HG02759 (cell line): ENCODE data around the gene COL4A2.
A peak's percentile ranks its signal among the peaks of the same experiment; 100 is the strongest.

Experiments used
- ATAC-seq: cut with Tn5 transposase; IDR thresholded peaks from one replicate; pipeline ENCODE4 v1.9.1; 2021; ENCODE audit warnings: mild to moderate bottlenecking, moderate library complexity; ENCODE audit not compliant: unreplicated experiment

COL4A2 gene

DNA sequence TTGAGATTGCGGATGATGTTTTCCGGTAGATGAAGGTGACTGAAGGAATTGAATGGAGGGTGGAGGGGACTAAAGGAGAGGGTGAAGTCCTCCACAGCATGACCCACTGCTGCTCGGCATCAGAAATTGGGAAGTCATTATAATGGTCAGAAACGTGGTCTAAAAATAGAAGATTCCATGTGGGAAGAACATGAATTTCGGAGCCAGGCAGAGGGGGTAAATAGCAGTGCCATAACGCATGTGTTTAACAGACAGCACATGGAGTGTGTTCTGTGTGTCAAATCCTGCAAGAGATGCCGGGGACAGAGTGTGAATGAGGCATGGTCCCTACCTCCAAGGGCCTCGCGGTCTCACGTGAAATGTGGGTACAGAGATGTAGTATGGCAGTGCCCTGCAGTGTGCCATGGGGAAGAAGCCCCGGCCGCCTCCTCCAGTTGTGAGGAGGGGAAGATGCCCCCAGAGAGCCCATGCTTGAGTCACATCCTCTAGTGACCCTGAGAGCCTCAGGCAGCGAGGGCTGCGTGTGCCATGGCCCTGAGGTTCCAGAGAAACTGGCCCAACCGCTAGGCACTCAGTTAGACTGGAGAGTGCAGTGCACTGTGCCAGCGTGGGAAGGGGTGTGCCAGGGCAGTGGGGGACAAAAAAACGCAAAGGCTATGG, 106.1 kb downstream of the COL4A2 start:
- ATAC-seq, result no peak

DNA sequence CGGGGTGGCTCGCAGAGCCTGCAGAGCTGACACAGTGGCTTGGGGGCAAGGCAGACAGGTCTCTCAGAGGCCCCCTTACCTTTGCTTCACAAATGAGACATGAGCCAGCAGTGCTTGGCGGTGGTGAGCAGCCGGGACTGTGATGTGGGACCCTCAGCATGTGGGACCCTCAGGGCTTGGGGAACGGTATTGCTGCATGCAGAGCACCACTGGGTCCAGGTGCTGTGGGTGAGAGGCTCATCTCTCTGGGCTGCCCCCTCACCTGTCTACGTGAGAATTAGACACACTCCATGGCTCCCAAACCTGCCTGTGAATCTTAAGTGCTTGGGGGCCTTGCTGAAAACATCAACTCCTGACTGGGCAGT, 106.6 kb downstream of the COL4A2 start:
- ATAC-seq, result no peak

DNA sequence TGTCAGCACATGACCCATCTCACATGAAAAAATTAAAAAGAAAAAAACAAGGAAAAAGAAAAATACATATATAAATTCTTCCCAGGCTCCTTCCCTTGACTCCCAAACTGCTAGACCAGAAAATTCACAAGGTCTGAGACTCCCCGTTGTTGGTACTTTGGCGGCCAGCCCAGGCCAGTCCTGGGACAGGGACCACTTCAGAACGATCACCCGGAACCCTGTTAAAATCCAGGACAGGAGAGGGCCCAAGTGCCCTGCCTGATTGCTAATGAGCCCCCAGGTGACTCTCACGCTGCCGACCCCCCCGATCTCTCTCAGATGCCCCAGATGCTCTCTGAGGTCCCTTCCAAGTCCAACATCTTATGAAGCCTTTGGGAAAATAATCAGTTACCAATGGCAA, 107.2 kb downstream of the COL4A2 start:
- no peak for ATAC-seq

DNA sequence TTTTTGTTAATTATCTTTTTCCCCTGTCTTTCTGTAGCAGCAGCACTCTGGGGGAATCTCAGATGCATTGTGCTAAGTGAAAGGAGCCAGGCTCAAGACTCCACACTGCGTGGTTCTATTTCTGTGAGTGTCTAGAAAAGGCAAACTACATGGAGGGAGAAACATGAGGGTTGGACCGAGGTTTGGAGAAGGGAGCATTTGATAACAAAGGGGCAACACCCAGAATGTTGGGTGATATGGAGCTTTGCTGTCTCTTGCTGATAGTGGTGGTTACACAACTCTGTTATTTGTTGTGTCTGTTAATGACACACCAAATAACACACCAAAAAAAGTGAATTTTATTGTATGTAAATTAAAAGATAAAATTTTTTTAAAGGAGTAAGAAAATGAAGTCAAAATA, 107.8 kb downstream of the COL4A2 start:
- no peak for ATAC-seq

DNA sequence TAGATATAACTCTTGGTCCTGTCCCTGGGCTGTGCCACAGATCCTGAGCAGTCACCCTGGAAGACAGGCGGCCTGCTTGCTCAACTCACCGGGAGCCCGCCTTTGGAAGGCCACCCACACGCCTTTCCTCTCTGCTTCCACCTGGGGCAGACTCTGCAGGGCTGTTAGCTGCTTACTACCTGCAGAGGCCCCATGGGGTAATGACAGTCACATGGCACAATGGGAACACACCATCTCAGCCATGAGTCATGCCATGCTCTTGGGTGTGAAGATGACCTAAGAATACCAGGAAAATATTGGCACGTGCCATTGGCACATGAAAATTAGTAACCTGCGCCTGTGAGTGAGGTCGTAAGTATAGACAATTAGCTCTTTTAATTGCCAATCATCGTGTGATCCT, 108.6 kb downstream of the COL4A2 start:
- ATAC-seq, result no peak

DNA sequence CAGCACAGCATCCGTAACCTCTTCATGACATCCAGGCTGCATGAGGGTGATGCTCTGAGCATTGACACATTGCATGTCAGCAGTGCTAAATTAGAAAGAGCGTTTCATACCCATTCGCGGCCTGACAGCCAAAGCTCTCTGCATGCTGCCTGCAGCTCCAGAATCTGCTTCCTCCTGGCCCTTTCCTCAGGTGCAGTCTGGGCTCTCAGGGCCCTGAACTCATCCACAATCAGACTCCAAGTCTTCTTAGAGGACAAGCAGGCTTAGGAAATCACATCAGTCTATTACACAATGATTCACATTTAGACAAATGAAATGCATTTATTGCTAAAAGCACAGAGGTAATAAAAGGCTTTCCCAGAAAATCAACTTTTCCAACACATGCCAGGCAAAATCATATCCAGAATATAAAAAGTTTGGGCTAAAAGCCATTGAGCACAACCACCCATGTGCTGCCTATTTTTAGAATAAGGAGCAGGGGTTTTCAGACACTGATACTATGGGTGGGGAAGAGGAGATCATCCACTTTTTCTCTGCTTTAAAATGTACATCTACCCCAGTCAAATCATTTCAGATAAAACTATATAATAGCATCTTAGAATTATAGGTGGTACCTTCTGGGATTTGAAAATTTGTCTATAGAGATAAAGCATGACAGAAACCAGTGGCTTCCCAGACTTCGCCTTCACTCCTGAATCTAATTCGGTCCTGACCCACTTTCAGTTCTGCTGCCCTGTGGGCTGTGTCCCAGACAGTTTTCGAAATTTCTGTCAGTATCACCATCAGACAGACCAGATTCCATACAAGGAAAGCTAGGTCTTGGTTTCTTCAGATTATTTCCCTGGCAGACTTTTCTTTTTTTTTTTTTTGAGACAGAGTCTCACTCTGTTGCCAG, 109.3 kb downstream of the COL4A2 start:
- ATAC-seq, result no peak

DNA sequence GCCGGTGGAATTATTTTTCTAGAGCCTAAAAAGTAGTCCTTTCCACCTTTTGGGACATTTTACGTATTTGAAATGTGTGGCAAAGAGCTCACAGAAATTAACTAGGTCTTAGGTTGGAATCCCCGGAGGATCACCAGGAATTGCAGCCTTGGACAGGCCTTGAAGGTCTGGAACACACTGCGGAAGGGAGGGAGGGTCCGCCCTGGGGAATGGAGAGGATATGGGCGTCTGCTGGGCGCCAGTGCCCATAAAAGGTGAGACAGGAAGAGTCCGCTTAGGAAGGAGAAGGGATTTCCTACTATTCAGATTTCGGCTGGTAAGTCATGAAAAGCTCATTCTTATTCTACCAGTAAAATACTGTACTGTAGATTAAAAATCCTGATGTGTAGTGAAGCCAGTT, 111.9 kb downstream of the COL4A2 start:
- peak; percentile 17 for ATAC-seq

DNA sequence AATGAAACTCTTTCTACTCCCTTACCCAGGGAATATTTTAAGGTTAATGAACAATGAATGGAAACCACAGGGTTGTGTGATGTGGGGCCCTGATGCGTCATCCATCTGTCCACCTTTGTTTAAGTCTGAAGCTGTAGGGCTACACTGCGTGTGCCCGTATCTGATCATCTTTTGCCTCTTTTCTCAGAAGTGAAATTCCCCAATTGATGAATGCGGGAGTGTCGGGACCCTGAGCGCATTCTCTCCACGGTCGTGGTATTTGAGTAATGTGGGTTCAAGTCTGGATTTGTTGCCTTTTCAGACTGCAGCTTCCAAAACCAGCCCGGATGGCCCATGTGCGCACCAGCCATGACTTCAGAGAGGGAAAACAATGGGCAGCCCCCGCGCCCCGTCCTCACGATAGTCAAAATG, 112.3 kb downstream of the COL4A2 start:
- ATAC-seq, result peak; percentile 77

DNA sequence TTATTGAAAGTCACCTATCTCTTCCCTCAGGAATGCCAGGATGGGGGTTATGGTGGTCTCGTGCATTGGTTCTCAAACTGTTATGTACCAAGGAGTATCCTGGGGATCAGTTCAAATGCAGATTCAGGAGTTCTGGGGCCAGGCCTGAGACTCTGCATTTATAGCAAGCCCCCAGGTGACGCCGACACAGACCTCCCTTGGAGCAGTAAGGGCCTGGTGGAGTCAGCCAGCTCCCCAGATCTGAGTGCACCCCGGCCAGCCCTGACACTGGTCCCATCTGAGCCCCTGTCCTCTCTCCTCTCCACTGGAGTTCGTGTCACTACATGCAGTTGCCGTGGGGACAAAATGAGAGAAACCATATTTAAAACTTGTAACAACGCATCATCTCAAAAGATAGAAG, 112.9 kb downstream of the COL4A2 start:
- ATAC-seq, result no peak

DNA sequence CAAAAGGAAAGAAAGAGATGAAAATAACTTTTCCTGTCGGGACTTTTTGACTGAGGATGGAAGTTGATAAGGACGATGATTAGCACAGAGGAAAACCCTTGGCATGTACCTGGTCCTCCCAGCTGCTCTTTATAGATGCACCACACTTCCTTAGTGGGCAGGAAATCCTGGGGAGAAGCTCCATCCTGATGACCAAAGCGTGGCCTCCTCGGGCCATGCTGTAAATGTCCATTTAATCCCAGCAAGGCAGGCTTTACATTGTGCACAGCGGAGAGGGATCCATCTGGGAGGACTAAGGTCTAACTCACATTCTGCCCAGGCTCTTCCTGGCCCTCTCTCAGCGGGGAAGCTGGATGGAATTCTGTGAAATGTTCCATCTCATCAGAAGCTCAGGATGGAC, 113.5 kb downstream of the COL4A2 start:
- ATAC-seq, result no peak

DNA sequence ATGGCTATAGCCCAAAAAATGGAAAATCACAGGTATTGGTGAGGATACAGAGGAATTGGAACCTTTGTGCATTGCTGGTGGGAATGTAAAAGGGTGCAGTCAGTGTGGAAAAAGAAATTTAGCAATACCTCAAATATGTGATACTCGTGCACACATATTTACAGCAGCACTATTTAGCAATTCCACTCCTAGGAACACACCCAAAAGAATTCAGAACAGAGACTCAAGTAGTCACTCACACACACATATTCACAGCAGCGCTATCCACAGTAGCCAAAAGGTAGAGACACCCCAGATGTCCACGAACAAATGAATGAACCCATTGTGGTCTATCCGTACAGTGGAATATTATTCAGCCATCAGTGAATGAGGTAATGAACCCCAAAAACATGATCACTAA, 114.0 kb downstream of the COL4A2 start:
- no peak for ATAC-seq

DNA sequence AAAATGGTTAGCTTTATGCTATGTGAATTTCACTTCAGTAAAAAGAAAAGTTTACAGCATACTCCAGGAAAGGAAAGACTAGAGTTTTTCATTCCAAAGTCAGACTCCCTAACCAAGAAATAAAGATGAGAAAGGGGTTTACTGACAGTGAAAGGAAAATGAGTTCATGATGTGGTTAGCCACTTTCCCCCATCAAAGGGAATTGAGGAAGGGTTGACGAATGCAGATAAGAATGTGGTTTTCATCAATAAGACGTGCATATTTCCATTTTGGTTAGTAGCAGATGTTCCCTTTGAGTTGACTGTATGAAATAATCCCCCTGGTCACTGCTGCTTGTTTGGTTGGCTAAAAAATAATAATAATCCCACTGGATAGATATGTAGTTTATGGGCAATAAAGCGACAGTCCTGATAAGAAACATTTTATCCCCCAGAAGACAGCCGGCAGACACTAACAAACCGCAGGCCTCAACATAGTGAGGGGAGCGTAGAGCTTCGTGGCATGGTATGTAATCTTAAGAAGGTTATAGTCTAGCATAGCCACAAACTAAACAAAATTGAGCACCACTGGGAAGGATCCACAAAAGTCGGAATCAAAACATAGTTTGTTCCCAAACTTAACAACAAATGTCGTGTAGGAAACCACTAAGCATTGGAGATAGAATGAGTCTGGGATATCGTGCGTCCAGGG, 114.8 kb downstream of the COL4A2 start:
- ATAC-seq, result no peak

DNA sequence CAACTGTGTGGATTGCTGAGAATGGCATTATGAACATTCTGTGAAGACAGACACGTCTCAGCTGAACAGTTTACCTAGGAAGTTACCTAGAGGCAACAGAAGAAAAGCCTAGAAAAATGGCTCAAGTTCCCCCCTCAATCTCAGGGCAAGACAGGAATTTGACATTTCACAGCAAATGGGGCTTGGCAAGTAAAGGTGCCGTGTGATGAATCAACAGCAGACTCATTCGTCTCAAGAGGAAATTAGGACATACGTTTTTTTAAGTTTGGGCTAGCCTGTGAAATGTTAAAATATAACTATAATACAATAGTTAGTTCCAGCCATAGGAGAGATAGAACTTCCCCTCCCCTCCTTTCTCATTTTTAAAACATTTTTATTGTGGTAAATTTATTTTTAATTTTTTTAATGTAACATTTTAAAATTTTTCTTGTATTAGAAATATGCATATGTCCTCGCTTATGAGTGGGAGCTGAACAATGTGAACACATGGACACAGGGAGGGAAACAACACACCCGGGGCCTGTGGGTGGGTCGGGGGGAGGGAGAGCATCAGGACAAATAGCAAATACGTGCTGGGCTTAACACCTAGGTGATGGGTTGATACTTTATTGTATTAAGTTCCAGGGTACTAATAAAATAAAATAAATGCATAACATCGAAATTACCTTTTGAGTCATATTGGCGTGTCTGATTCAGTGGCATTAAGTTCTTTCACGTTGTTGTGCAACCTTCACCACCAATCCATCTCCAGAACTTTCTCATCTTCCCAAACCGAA, 116.0 kb downstream of the COL4A2 start:
- no peak for ATAC-seq

DNA sequence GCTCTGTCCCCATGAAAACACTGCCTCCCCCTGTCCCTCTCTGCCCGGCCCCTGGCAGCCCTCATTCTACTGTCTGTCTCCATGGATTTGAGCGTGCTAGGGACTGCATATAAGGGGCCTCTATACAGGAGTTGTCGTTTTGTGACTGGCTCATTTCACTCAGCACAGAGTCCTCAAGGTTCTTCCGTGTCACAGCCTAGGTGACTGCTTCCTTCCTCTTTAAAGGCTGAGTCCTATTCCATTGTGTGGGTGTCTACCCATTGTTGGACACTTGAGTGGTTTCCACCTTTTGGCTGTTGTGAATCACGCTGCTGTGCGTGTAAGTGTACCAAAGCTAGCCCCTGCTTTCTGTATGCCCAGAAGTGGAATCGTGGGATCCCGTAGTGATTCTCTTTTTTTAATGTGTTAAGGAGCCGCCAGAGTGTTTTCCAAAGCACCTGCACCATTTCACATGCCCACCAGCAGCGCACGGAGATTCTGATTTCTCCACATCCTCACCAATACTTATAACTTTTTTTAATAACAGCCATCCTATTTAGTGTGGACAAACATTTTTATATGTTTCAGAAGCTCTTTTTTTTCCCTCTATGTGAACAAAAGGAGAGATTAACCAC, 116.7 kb downstream of the COL4A2 start:
- ATAC-seq, result no peak

DNA sequence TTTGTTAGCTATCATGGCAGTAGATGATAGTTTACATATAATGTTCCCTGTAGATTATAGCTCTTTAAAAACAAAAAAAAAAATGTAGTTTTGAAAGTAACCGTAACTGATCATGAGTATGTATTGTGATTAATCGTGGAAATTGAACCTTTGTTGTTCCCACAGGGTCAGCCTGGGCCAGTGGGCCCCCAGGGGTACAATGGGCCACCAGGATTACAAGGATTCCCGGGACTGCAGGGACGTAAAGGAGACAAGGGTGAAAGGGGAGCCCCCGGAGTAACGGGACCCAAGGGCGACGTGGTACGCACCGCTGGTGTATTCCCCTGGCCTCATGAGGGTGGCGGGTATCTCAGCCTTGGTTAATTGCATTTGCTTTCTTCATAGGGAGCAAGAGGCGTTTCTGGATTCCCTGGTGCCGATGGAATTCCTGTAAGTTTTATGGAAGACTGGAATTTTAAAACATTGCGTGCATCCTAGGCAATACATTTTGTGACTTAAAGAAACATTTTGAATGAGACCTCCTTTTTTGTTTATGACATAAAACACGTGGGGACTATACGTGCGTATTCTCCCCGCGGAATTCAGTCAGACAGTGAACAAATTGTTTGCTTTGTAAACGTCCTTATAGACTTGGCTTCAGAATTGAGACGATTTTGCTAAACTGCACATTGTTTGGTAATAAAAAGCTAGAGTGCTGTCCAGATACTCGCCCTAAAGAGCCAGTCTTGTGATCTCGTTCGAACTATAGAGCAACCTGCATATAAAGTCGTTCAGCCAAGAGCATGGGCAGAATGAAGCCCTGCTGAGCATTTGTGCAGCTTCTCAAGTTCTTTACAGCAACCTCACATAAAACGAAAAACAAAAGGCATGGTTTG, 117.7 kb downstream of the COL4A2 start:
- no peak for ATAC-seq

DNA sequence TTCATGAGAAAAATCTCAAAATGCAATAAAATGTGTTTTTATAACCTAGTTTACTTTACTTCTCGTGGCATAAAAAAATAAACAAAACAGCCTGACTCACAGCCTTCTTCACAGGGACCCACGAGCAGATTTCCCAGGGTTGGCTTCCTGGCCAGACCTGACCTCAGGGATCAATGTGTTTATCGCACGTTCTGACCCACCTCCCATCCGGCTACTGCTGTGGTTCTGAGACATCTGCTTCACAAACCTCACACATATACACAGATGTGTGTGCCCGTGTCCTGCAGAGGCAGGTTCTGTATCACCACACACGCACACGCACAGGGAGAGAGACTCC, 118.3 kb downstream of the COL4A2 start:
- no peak for ATAC-seq

DNA sequence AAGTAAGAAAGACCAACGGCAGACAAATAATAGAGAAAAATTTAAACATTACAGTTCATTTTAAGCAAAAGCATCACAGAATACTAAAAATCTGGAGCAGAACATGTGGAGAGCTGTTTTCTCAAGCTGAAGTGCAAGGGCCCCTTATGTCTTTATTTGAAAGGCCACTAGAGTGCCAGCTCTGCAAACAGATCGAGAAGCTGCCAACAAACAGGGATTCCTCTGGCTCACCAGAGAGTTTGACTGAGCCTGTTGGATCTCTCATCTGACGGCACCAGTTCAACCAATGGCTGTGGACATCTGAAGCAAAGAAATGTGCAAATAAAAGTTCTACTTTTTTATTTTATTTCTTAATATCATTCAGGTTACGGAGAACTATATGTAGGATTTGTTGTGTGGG, 119.7 kb downstream of the COL4A2 start:
- no peak for ATAC-seq

DNA sequence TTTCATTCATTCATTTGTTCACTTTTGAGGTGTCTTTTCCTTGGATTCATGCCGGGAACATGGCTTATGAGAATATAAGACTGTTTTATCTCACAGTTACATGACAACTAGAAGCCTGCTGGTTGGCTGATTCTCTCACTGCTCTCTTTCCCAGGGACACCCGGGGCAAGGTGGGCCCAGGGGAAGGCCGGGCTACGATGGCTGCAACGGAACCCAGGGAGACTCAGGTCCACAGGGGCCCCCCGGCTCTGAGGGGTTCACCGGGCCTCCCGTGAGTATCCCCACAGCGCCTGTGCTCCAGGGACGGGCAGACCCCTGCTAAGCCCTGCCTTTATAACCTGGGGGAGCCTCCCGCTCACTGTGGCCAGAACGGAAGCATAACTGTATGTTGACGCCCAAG, 121.2 kb downstream of the COL4A2 start:
- ATAC-seq, result no peak

DNA sequence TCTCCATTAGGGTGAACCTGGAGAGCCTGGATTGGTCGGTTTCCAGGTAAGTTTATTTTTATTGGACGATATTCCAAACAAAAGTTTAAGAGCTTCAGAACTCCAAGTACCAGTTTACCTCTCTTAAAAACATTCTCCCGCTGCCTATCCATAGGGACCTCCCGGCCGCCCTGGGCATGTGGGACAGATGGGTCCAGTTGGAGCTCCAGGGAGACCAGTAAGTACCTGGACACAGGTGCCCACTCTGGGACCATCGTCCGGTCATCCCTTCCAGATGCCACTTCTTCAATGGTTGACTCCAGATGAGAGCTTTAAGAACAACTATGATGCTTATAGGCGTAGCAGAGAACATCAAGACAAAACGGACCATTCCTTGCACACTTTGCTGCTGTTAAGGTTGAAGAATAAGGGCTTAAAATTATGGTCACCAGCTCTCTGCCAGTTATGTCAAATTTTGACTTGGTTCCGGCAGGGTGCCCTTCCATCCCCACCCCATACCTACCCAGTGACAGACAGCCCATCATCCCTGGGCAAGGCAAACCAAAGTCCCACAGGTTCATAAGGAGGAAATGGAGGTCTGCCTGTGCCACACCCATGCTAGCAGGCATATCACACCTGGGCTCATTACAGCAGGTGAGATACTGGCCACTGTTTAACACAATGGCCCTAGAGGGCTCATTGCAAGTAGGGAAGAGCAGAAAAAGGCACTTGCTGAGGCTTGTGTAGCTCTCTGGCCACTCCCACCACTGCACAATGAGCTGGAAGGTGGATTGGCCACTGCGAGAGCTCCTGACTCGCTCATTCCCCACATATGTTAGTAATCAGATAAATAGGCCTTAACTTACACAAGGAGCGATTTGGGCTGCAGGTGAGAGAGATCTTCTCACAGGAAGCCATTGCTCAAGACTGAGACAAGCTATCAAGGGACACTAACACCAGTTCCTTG, 123.6 kb downstream of the COL4A2 start:
- no peak for ATAC-seq
